IMR-90 (cell line): ENCODE measurements around the gene FEZ2.

Source experiments
- BHLHE40 ChIP-seq: fragments of 150-350 bp; IDR thresholded peaks from 2 replicates; pipeline ENCODE4 v1.6.1; 2016; ENCODE audit warnings: mild to moderate bottlenecking, low read depth, low read length
- CEBPB ChIP-seq: IDR thresholded peaks from 2 replicates; pipeline ENCODE4 v1.6.1; 2012; ENCODE audit warnings: low read depth, low read length, improper control_type of control experiment
- CHD1 ChIP-seq: IDR thresholded peaks from 2 replicates; pipeline ENCODE4 v1.6.1; 2012; ENCODE audit warnings: low read depth, low read length, improper control_type of control experiment
- FOS ChIP-seq: fragments of 150-350 bp; IDR thresholded peaks from 2 replicates; pipeline ENCODE4 v1.6.1; 2016; ENCODE audit warnings: low read depth, low read length
- MAZ ChIP-seq: IDR thresholded peaks from 2 replicates; pipeline ENCODE4 v1.6.1; 2012; ENCODE audit warnings: low read depth, mild to moderate bottlenecking, low read length, improper control_type of control experiment, moderate library complexity, borderline replicate concordance
- MXI1 ChIP-seq: IDR thresholded peaks from 2 replicates; pipeline ENCODE4 v1.6.1; 2012; ENCODE audit warnings: low read depth, mild to moderate bottlenecking, low read length, moderate library complexity, borderline replicate concordance
- NFE2L2 ChIP-seq: fragments of 150-350 bp; IDR thresholded peaks from 2 replicates; pipeline ENCODE4 v1.6.1; 2016; ENCODE audit warnings: low read depth, mild to moderate bottlenecking, low read length
- POLR2A ChIP-seq: IDR thresholded peaks from 2 replicates; pipeline ENCODE4 v1.6.1; 2012; ENCODE audit warnings: mild to moderate bottlenecking, low read depth, low read length
- RAD21 ChIP-seq: IDR thresholded peaks from 2 replicates; pipeline ENCODE4 v1.6.1; 2012; ENCODE audit warnings: low read length, improper control_type of control experiment
- RFX5 ChIP-seq: IDR thresholded peaks from 2 replicates; pipeline ENCODE4 v1.8.0; 2012; ENCODE audit warnings: low read depth, mild to moderate bottlenecking, low read length, moderate library complexity
- SMC3 ChIP-seq: fragments of 150-350 bp; IDR thresholded peaks from 2 replicates; pipeline ENCODE4 v1.6.1; 2016; ENCODE audit warnings: low read depth, mild to moderate bottlenecking, antibody characterized with exemption, low read length, moderate library complexity
- TF ChIP-seq, protein P1 (sequence below): conservative IDR thresholded peaks from 2 replicates; pipeline ENCODE4 v1.5.1; 2012; ENCODE audit warnings: mild to moderate bottlenecking, low read depth, low read length, improper control_type of control experiment
- TF ChIP-seq, protein P2 (sequence below): fragments of 150-350 bp; IDR thresholded peaks from 2 replicates; pipeline ENCODE4 v1.6.1; 2017; ENCODE audit warnings: mild to moderate bottlenecking, antibody characterized with exemption, low read length, low read depth
- TF ChIP-seq, protein P3 (sequence below): fragments of 150-350 bp; IDR thresholded peaks from 2 replicates; pipeline ENCODE4 v1.6.1; 2016; ENCODE audit warnings: low read depth, mild to moderate bottlenecking, low read length, moderate library complexity, borderline replicate concordance

DNA sequence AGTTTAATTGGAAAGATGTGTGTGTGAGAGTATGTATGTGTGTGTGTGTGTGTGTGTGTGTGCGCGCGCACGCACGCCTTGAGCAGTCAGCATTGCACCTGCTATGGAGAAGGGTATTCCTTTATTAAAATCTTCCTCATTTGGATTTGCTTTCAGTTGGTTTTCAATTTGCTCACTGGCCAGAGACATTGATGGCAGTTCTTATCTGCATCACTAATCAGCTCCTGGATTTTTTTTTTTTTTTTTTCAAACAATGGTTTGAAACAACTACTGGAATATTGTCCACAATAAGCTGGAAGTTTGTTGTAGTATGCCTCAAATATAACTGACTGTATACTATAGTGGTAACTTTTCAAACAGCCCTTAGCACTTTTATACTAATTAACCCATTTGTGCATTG, 48.0 kb downstream of the FEZ2 start:
- TF ChIP-seq, protein P1, sequence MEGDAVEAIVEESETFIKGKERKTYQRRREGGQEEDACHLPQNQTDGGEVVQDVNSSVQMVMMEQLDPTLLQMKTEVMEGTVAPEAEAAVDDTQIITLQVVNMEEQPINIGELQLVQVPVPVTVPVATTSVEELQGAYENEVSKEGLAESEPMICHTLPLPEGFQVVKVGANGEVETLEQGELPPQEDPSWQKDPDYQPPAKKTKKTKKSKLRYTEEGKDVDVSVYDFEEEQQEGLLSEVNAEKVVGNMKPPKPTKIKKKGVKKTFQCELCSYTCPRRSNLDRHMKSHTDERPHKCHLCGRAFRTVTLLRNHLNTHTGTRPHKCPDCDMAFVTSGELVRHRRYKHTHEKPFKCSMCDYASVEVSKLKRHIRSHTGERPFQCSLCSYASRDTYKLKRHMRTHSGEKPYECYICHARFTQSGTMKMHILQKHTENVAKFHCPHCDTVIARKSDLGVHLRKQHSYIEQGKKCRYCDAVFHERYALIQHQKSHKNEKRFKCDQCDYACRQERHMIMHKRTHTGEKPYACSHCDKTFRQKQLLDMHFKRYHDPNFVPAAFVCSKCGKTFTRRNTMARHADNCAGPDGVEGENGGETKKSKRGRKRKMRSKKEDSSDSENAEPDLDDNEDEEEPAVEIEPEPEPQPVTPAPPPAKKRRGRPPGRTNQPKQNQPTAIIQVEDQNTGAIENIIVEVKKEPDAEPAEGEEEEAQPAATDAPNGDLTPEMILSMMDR = no peak
- no peak for TF ChIP-seq CEBPB
- no peak for TF ChIP-seq MXI1
- no peak for TF ChIP-seq RAD21
- TF ChIP-seq SMC3 = no peak
- no peak for TF ChIP-seq POLR2A
- TF ChIP-seq MAZ = no peak
- no peak for TF ChIP-seq RFX5
- no peak for TF ChIP-seq NFE2L2
- no peak for TF ChIP-seq CHD1
- TF ChIP-seq, protein P2, sequence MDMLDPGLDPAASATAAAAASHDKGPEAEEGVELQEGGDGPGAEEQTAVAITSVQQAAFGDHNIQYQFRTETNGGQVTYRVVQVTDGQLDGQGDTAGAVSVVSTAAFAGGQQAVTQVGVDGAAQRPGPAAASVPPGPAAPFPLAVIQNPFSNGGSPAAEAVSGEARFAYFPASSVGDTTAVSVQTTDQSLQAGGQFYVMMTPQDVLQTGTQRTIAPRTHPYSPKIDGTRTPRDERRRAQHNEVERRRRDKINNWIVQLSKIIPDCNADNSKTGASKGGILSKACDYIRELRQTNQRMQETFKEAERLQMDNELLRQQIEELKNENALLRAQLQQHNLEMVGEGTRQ = no peak
- TF ChIP-seq, protein P3, sequence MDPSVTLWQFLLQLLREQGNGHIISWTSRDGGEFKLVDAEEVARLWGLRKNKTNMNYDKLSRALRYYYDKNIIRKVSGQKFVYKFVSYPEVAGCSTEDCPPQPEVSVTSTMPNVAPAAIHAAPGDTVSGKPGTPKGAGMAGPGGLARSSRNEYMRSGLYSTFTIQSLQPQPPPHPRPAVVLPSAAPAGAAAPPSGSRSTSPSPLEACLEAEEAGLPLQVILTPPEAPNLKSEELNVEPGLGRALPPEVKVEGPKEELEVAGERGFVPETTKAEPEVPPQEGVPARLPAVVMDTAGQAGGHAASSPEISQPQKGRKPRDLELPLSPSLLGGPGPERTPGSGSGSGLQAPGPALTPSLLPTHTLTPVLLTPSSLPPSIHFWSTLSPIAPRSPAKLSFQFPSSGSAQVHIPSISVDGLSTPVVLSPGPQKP = no peak
- TF ChIP-seq BHLHE40 = no peak
- TF ChIP-seq FOS = no peak
